HG03060 (cell line): ENCODE results near the gene TRUB2.
A peak's percentile ranks its signal among the peaks of the same experiment; 100 is the strongest.
"Not testable (repeated sequence)": the region's sequence is repeated elsewhere in the genome, so short reads cannot be mapped to it uniquely, and the experiment has no call there.

Experiments
- ATAC-seq: cut with Tn5 transposase; IDR thresholded peaks from one replicate; pipeline ENCODE4 v1.9.1; 2021; ENCODE audit warnings: low read depth, moderate number of reproducible peaks; ENCODE audit not compliant: unreplicated experiment

Gene TRUB2

DNA sequence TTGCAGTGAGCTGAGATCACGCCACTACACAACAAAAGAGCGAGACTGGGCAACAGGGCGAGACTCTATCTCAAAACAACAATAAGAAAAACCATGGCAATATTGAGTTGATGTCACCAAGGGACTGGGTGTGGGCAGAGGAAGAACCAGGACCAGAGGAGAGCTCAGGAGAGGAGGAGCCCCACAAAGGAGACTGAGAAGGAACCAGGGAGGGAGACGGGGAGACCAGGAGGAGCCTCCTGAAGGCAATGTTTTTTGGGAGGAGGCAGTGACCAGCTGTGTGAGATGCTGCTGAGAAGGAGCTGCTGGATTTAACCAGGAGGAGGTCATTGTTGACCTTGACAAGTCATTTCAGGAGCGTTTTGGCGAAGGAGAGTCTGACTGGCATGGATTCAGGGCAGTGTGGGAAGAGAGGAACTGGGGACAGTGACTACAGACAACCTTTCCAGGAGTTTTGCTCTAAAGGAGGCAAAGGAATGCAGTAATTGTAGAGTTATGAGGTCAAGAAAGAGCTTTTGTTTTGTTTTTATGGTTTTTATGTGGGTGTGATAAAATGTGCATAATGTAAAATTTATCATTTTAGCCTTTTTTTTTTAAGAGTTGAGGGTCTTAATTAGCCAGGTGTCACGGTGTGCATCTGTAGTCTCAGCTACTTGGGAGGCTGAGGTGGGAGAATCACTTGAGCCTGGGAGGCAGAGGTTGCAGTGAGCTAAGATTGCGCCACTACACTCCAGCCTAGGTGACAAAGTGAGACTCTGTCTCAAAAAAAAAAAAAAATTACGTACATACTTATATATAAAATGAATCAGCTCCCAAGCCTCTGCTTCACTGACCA, 17.9 kb downstream of the TRUB2 start:
- ATAC-seq, result no peak

DNA sequence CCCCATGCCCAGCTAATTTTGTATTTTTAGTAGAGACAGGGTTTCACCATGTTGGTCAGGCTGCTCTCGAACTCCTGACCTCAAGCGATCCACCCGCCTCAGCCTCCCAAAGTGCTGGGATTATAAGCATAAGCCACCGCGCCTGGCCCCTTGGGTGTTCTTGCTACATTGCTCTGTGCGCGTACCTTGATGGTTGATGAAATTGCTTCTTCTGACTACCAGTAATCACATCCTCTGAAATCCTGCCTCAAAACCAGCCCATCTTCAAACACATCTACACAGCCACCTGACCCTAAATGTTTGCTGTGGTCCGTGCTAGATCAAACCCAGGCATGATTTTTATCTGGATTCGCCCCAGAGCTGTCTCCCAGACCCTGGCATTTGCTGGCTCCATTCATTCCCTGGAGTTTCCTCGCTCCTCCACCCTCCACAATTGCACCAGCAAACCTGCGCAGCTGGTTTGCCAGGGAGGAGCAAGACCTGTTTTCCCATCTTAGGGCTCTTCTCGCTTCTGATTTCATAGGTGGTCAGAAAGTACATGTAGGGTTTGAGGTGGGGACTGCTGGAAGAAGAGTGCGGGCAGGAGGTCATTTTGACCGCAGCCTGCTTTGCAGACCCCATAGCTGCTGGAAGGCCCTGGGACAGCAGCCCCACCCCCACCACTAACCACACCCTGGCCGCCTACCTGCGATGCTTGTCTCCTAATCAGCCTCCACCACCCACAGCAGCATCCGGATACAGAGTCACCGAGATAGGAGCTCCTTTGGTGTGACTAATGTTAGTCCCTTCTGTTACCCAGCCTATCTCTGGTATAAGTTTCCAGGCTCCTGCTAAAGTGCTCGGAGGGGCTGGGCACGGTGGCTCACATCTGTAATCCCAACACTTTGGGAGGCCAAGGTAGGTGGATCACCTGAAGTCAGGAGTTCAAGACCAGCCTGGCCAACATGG, 23.4 kb downstream of the TRUB2 start:
- ATAC-seq, result no peak

DNA sequence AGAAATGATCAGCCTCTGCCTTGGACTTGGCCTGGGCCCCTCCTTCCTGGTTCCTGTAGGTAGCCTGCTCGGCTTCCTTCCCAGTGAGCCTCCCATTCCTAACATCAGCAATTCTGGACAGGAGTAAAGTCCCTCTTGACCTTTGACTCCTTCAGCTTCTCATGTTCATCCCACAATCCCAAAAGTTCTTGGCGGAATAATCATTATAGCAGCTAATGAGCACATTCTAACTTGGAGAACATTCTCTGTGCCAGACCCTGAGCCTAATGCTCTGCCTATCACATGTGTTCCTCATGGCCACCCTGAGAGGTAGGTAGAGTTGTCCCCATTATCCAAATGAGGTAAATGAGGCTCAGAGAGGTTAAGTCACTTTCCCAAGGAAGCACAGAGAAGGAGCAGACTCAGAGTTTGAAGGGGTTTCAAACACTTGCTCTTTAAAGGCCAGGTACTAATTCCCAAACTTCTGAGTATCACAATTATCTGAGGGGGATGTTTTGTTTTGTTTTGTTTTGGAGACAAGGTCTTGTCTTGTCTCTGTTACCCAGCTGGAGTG, 24.9 kb downstream of the TRUB2 start:
- no peak for ATAC-seq

DNA sequence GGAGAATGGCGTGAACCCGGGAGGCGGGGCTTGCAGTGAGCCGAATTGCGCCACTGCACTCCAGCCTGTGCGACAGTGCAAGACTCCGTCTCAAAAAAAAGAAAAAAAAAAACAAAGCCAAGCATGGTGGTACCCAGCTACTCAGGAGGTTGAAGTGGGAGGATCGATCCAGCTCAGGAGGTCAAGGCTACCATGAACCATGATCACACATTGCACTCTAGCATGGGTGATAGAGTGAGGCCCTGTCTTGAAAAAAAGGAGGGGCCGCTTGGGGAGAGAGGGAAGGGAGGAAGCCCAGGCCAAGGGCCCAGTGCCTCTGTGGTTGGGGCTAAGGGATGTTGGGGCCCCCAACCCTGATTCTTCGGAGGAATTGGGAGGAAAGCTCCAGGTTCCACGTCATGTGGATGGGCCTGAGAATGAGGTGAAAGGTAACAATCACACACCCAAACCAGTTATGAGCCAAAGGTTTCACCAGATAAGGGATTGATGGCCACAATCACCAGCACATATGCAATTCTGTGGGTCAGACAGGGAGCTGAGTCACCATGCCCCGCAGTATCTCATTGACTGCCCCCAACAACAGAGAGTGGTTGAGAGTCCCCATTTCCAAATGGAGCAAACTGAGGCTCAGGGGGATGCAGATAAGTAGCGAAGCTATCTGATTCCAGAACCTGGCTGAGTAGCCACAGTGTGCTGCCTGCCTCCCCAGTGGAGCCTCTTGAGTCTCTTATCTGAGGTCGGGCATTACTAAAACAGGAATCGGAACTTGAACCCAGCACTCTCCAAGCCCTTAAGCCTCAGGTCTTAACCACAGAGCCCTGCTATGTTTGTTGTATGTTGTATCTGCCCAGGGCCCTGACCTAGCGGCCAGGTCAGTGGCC, 25.7 kb downstream of the TRUB2 start:
- no peak for ATAC-seq

DNA sequence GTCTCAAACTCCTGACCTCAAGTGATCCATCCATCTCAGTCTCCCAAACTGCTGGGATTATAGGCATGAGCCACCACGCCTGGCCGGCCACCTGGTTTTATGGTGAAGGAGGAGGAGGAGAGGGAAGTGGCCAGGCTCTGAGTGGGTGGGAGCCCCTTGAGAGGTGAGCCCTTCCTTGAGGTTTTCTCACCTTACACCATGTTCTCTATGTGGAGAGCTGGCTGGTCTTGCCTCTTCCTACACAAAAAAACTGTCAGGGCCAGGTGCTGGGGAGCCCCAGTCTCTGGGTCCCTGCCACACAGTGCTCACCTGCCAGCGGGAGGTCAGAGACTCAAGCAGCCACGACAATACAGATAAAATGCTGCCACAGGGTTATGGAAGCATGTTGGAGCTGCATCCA, 28.1 kb downstream of the TRUB2 start:
- no peak for ATAC-seq

DNA sequence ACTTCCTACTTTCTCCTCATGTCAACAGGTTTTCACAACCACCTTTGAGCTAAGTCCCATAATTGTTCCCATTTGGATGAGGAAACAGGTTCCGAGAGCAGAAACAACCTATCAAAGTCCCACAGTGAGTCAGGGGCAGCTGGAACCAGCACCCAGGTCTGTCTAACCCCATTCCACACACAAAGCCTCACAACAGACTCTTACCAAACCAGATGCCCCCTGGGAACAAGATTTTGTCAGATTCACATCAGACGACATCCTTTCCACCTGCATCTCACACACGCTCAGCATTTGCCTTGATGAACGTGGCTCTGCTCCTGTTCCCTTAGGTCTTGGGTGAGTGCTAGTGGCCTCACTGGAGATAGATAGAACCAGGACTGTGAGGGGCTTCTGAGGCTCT, 29.2 kb downstream of the TRUB2 start:
- no peak for ATAC-seq

DNA sequence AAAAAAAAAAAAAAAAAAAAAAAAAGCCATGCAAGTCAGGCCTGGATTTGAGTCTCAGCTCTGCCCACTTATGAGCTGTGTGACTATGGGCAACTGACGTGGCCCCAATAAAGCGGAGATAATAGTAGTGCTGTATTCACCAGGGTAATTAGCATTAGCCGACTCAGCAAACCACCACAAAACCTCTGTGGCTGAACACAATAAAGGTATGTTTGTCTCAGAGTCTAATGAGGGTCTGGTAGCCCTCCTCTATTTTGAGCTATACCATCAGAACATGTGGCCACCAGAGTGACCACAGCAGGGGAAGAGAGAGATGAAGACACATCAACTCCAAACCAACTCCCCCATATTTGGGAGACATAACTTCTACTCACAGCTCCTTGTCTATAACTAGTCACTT, 30.2 kb downstream of the TRUB2 start:
- ATAC-seq, result no peak

DNA sequence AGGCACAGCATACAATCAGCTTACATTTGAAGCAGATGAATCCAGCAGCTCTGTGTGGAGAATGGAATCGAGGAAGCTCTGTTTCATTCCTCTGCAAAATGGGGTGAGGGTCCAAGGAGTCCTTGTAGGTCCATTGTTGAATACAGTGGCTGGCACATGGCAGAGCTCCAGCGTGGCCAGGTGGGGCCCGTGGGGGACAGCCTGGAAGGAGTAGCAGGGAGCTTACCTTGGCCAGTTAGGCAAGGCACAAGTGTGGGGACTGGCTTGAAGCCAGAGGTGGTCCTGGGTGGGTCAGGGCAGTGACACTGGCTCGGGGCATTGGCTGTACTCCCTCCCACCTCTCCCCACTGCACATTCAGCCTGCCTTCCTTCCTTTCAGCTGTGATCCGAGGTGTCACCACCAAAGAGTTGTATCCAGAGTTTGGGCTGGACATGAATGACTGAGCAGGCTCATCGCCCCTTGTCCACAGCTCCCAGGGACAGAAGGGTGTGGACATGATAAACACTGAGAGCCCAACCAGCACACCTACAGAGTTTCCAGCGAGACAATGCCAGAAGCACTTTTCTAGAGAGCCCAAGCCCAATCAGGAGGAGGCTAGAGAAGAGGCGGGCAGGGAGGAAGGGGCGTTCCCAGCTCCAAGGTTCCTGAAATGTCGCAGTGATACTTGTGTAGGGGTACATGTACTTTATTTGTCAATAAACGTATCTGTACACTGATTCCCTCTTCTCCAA, 33.8 kb downstream of the TRUB2 start:
- ATAC-seq, result no peak

DNA sequence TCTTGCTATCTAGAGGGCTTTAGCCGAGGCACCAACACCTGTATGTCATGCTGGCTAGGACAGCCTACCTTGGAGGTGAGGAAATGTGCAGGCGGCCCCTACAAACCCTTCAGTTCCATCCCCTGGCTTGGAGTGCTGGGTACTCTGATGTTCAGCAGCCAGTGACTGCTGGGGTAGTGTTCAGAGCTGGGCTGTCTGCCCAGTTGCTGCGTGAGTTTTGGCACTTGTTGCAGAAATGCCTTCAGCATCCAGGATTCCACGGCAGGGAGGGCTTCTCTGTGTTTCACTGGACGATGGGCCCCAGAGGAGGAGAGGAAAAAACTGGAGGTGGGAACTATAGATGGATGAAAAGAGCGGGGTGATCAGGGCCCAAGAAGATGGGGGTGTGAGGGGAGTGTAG, 35.8 kb downstream of the TRUB2 start:
- no peak for ATAC-seq

DNA sequence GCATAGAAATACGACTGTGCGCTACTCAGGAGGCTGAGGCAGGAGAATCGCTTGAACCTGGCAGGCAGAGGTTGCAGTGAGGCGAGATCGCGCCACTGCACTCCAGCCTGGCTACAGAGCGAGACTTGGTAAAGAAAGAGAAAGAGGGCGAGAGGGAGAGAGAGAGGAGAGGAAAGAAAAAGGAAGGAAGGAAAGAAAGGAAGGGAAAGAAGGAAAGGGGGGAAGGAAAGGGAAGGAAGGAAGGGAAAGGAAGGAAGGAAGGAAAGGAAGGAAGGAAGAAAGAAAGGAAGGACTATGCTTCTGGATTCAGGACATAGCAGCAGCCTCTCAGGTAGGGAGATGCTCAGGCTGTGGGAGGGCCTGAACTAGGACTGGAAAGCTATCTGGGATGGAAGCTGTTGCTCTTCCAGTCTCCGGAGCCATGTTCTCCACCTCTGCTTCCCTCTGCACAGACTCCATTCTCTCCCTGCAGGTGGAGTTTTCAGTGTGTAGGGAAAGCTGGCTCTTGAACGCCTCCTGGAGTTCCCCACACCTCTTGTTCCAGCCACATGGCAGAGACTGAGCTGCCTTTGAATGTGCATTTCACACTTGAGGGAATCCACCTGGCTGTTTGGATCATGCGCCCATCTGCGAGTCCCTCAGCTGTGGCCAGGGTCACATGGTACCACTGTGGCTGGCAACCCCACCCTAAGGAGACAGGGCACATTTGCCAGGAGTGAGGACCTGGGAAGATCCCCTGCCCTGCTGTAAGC, 37.0 kb downstream of the TRUB2 start:
- no peak for ATAC-seq

DNA sequence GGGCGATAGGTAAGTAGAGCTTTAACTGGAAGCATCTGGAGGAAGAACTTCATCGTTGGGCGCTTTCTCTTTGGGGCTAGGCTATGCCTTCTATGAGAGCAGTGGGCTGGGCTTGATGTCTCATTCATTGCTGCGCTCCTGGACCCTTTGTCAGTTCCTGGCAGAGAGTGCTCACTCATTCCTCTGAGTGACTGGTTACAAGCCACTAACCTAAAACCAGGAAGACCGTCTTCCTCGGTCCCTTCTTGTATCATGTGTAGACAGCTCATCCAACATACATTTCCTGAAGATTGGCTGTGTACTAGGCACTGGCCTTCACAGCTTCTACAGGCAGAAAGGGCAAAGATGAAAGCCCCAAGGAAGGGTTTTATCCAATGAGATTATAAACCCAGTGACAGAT, 39.7 kb downstream of the TRUB2 start:
- no peak for ATAC-seq

DNA sequence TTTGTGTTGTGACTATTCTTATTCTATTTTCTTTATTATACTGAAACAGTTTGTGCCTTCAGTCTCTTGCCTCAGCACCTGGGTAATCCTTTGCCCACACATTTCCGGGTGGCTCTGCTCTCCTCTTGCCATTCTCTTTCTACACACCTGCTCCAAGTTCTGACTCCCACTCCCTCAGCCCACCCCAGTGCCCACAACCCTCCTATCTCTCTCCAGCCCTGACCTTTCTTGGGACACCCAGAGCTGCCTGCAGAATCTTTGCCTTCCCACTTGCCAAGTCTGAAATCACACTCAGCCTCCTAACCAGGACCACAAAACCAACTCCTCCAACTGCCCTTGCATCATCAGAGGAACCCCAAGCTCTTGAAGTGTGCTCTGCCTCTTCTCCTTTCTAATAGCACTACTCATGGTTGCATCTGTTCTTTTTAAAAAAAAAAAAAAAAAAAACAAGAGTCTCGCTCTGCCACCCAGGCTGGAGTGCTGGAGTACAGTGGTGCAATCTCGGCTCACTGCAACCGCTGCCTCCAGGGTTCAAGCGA, 42.1 kb downstream of the TRUB2 start:
- ATAC-seq, result no peak

DNA sequence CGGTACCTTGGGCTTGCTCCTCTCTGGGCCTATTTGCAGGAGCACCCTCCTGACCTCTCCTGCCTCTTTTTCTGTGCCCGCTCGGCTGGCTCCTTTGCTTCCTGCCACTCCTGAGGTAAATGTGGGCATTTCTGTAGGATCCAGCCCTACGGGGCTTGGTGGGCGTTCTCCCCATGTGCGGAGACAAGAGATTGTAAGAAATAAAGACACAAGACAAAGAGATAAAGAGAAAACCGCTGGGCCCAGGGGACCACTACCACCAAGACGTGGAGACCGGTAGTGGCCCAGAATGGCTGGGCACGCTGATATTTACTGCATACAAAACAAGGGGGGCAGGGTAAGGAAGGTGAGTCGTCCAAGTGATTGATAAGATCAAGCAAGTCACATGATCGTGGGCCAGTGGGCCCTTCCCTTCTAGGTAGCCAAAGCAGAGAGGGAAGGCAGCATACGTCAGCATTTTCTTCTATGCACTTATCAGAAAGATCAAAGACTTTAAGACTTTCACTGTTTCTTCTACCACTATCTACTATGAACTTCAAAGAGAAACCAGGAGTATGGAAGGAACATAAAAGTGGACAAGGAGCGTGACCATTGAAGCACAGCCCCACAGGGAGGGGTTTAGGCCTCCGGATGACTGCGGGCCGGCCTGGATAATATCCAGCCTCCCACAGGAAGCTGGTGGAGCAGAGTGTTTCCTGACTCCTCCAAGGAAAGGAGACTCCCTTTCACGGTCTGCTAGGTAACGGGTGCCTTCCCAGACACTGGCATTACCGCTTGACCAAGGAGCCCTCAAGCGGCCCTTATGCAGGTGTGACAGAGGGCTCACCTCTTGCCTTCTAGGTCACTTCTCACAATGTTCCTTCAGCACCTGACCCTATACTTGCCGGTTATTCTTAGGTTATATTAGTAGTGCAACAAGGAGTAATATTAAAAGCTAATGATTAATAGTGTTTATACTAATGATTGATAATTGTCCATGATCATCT, 42.9 kb downstream of the TRUB2 start:
- ATAC-seq, result not testable (repeated sequence)

DNA sequence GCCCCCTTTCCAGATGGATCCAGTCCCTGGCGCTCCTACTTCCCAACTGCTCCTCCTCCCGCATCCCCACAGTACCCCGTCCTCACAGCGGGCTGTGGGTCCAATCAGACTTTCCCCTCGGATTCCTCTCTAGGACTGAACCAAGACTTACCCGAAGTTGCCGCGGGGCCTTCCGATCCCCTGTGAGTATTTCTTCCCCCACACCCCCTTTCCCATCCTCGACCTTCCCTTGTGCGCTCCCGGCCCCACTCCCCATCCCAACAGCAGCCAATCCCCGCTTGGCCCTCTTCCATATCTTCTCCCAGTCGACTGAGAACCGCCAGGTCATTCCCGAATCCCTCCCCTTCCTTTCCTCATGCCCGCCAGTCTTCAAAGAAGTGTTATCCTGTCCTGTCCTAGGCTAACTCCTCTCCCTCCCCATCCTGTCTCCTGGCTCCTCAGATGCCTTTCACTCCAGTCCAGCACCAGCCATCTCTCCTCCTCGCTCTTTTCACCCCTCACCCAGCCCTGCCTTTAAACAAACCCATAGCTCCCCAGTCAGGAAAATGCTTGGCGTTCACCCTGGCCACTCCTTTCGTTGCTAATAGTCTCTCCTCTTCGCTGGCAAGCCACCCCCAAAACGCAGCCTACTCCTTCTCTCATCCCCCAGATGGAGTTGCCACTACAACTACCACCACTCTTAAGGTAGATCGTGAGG, 45.5 kb downstream of the TRUB2 start:
- ATAC-seq, result no peak

DNA sequence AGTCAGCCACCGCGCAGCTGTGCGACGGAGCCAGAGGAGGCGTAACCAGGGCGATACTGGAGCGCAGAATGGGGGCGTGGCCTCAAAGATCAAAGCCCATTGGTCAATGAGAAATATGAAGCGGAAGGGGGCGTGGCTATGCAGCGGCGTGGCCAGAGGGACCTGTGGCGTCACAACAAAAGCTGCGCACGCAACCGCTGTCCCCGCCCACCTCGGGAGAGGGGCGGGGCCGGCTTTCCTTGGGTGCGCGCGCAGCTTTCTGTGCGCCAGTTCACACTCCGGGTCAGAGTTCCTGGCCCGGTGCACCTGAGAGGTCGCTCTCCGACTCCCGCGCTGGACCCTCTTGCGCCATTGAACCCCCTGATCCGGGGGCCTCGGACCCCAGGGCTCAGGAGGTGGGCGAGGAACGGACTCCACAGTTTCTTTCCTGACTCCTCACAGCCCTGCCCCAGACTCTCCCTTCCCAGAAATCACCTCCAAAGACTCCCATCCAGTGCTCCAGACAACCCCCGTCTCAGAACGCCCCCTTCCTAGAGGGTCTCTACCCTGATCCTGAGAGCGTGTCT, 46.2 kb downstream of the TRUB2 start, which contains the start of gene SWI5:
TSS of gene SWI5 (plus strand) at position 269 of the 566 bp plus-strand sequence.
- ATAC-seq, result peak; percentile 97

DNA sequence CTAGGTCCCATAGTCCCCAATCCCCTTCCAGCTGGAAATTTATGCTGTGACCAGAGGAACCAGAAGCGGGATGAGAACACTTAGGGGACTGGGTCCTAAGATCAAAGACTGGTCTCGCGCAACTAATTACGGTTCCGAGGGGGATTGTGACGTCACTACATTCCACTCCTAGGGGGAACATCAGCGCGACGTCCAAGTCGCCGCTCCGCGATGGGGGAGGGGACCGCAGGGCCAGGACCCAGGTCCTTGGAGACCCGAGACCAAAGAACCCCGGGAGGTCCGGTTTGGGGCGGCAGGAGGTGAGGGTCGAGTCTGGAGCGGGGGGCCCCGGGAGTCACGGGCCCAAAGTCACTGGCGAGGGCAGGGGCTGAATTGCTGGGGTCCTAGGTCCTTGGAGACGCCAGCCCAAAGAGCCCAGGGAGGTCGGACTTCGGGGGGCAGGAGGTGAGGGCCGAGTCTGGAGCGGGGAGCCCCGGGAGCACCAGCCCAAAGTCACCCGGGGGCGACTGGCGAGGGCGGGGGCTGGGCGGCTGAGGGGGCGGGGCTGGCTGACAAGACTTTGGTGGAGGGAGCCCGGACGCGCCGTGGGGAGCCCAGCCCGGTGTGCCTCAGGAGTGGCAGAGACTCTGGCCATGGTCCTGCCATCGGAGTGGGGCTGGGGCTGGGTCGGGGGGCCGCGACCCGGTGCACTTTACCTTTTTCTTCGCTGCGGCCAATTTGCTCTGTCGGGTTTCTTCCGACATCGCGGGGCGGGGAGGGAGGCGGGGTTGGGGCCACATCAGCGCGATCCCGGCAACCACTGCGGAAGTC, 46.8 kb downstream of the TRUB2 start, which contains the start of gene GOLGA2:
TSS of gene GOLGA2 (minus strand) at position 810 of the 810 bp plus-strand sequence. CDS start at position 779, 31 bp downstream.
- peak; percentile 21 for ATAC-seq
